OCI-LY1 (cell line): ENCODE measurements around the gene IGF2R.

ENCODE experiments used
- CTCF ChIP-seq: fragments of 200-600 bp; sonication (generic), shearing (Covaris generic); IDR thresholded peaks from 2 replicates; pipeline ENCODE4 v1.5.1; 2017; ENCODE audit warnings: mild to moderate bottlenecking, antibody characterized with exemption, low read length, moderate library complexity, mixed read lengths
- EZH2 ChIP-seq: fragments of 200-600 bp; sonication (generic), shearing (Covaris generic); IDR thresholded peaks from 2 replicates; pipeline ENCODE4 v1.8.0; 2017; ENCODE audit warnings: borderline replicate concordance, mixed run types, mild to moderate bottlenecking, antibody characterized with exemption, low read length, moderate library complexity, mixed read lengths

GRCh38 chr6:159985296-159985945 lies 16.5 kb downstream of the IGF2R start:
- TF ChIP-seq CTCF (no peak), EZH2 (no peak)
